RWPE2 (cell line): ENCODE data around the gene ASB4.
"Not testable (repeated sequence)": the region's sequence is repeated elsewhere in the genome, so short reads cannot be mapped to it uniquely, and the experiment has no call there.

ENCODE experiments used
- ATAC-seq: fragments of 200-7000 bp; cut with Tn5 transposase; 3 replicates; pipeline ENCODE4 v1.9.1; 2021; ENCODE audit warnings: low read depth
- DNase-seq: peaks from one replicate; pipeline ENCODE4 v3.0.0-alpha.2; 2020; ENCODE audit warnings: low spot score
- H3K27ac ChIP-seq: fragments of 450-650 bp; 2 replicates; pipeline ENCODE4 v1.5.1; 2017; ENCODE audit warnings: mild to moderate bottlenecking; ENCODE audit not compliant: poor library complexity, severe bottlenecking
- H3K27me3 ChIP-seq: fragments of 250-450 bp; sonication (Bioruptor Pico); 2 replicates; pipeline ENCODE4 v1.5.1; 2021; ENCODE audit warnings: mild to moderate bottlenecking, moderate library complexity; ENCODE audit not compliant: insufficient read depth, poor library complexity, severe bottlenecking
- H3K36me3 ChIP-seq: fragments of 250-450 bp; sonication (Bioruptor Pico); 2 replicates; pipeline ENCODE4 v1.5.1; 2020; ENCODE audit warnings: low read depth, mild to moderate bottlenecking, moderate library complexity
- H3K4me1 ChIP-seq: fragments of 250-450 bp; sonication (Bioruptor Pico); 2 replicates; pipeline ENCODE4 v1.5.1; 2021; ENCODE audit warnings: mild to moderate bottlenecking, moderate library complexity; ENCODE audit not compliant: insufficient read depth, poor library complexity, severe bottlenecking
- H3K4me3 ChIP-seq: fragments of 250-450 bp; sonication (Bioruptor Pico); 2 replicates; pipeline ENCODE4 v1.5.1; 2021; ENCODE audit warnings: mild to moderate bottlenecking, moderate library complexity; ENCODE audit not compliant: severe bottlenecking
- H3K9me3 ChIP-seq: fragments of 250-450 bp; sonication (Bioruptor Pico); 2 replicates; pipeline ENCODE4 v1.5.1; 2021; ENCODE audit warnings: mild to moderate bottlenecking, moderate library complexity; ENCODE audit not compliant: severe bottlenecking
- CTCF ChIP-seq: fragments of 450-650 bp; IDR thresholded peaks from one replicate; pipeline ENCODE4 v1.5.1; 2017; ENCODE audit warnings: mild to moderate bottlenecking, moderate library complexity; ENCODE audit not compliant: poor library complexity, severe bottlenecking

The ASB4 gene

GRCh38 chr7:95444796-95445195, 40.9 kb upstream of the ASB4 start:
- Histone ChIP-seq H3K4me1 (no peaks in the 10 kb centered on the region), H3K4me3 (no peak overlapping the region), H3K27me3 (no peaks in the 10 kb centered on the region), H3K27ac (no peak overlapping the region), H3K36me3 (no peaks in the 10 kb centered on the region), H3K9me3 (no peaks in the 10 kb centered on the region)
- DNase-seq (no peak), ATAC-seq (no peak)
- no peak for TF ChIP-seq CTCF

DNA sequence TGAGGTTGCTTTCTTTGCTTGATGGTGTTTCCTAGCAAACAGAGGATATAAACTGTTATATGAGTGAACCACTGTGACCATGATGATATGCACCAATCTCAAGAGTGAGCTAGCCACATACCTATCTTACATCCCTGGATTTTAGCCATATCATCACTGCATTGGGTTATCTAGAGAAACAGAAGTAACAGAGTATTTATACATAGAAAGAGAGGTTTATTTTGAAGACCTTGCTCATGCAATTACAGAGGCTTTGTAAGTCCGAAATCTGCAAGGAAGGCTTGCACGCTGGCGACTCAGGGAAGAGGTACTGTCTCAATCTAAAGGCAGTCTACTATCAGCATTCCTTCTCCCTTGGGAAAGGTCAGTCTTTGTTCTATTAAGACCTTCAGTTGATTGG, 39.1 kb upstream of the ASB4 start:
- no peak for TF ChIP-seq CTCF
- Histone ChIP-seq H3K4me3 (no peak overlapping the region), H3K9me3 (no peaks in the 10 kb centered on the region), H3K27me3 (no peaks in the 10 kb centered on the region), H3K4me1 (no peaks in the 10 kb centered on the region), H3K27ac (no peak overlapping the region), H3K36me3 (no peaks in the 10 kb centered on the region)
- DNase-seq (no peak), ATAC-seq (no peak)

GRCh38 chr7:95454438-95455045, 31.2 kb upstream of the ASB4 start:
- no peaks in the 10 kb centered on the region for H3K4me1 ChIP-seq
- DNase-seq = no peak
- no peak overlapping the region for H3K27ac ChIP-seq
- no peaks in the 10 kb centered on the region for H3K9me3 ChIP-seq
- no peaks in the 10 kb centered on the region for H3K36me3 ChIP-seq
- ATAC-seq = no peak
- TF ChIP-seq CTCF = no peak
- no peaks in the 10 kb centered on the region for H3K27me3 ChIP-seq
- H3K4me3 ChIP-seq = no peak overlapping the region

- H3K4me3 ChIP-seq = no peak overlapping the region
- H3K9me3 ChIP-seq = no peaks in the 10 kb centered on the region
- H3K27ac ChIP-seq = no peak overlapping the region
- no peak for ATAC-seq
- H3K4me1 ChIP-seq = no peaks in the 10 kb centered on the region
- DNase-seq = no peak
- H3K27me3 ChIP-seq = no peaks in the 10 kb centered on the region
- no peaks in the 10 kb centered on the region for H3K36me3 ChIP-seq
- TF ChIP-seq CTCF = no peak
These were observed 27.8 kb upstream of the ASB4 start for GRCh38 chr7:95457947-95458346.

DNA sequence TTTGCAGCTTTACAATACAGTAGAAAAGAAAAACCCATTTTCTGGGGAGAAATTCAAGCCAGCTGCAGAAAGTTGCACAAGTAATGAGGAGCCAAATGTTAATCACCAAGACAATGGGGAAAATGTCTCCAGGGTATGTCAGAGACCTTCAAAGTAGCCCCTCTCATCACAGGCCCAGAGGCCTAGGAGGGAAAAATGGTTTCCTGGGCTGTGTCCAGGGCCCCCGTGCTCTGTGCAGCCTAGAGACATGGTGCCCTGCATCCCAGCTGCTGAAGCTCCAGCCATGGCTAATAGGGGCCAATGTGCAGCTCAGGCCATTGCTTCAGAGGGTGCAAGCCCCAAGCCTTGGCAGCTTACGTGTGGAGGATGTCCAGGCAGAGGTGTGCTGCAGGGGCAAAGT, 25.1 kb upstream of the ASB4 start:
- not testable (repeated sequence) for ATAC-seq, H3K4me3 ChIP-seq, H3K27ac ChIP-seq, H3K9me3 ChIP-seq, H3K4me1 ChIP-seq, DNase-seq, H3K36me3 ChIP-seq, H3K27me3 ChIP-seq
